IMR-90 (cell line): ENCODE data around the gene CDK5RAP2. TPM values are rescaled to one million over a fixed set of nuclear protein-coding genes. Genes with fewer than 3 reads are reported as not detected.
A peak's percentile ranks its signal among the peaks of the same experiment; 100 is the strongest.

Source experiments
- ATAC-seq: fragments of 200-7000 bp; cut with Tn5 transposase; 2 replicates; pipeline ENCODE4 v1.9.1; 2020; ENCODE audit warnings: low read depth, mild to moderate bottlenecking, moderate library complexity
- BruUV-seq: library from RNA; stranded (reverse); fragments of 400-500 nt; replicated peaks from 2 replicates; lab custom pipeline; 2021; lab: Mats Ljungman, UMichigan
- CTCF ChIA-PET: fragments of 300-600 bp; formaldehyde crosslinking; extraction: SDS; loops from one replicate; lab custom pipeline; 2021; ENCODE audit warnings: antibody characterized with exemption; lab: Yijun Ruan, JAX
- POLR2A ChIA-PET: fragments of 300-600 bp; sonication (Branson Sonifier 250); formaldehyde crosslinking; loops from one replicate; lab custom pipeline; 2022; ENCODE audit warnings: antibody characterized with exemption; ENCODE audit not compliant: unreplicated experiment; lab: Charles Lee
- DNase-seq: peaks from one replicate; pipeline ENCODE4 v3.0.0; 2013
- H2AFZ ChIP-seq: replicated peaks from 2 replicates; pipeline ENCODE3; 2013; ENCODE audit warnings: low read length, mild to moderate bottlenecking; ENCODE audit not compliant: poor library complexity
- H2AK5ac ChIP-seq: 2 replicates; pipeline ENCODE4 v1.6.1; 2013; ENCODE audit warnings: low read depth, low read length, inconsistent platforms
- H2AK9ac ChIP-seq: replicated peaks from 2 replicates; pipeline ENCODE3; 2013; ENCODE audit warnings: mild to moderate bottlenecking, low read depth, low read length, moderate library complexity; ENCODE audit not compliant: poor library complexity
- H2BK120ac ChIP-seq: 2 replicates; pipeline ENCODE4 v1.6.1; 2013; ENCODE audit warnings: low read depth, low read length, inconsistent platforms
- H2BK15ac ChIP-seq: 3 replicates; pipeline ENCODE4 v1.6.1; 2013; ENCODE audit warnings: low read depth, low read length, inconsistent platforms
- H2BK20ac ChIP-seq: 2 replicates; pipeline ENCODE4 v1.6.1; 2013; ENCODE audit warnings: low read depth, mild to moderate bottlenecking, inconsistent platforms, low read length, moderate library complexity
- H2BK5ac ChIP-seq: 2 replicates; pipeline ENCODE4 v1.6.1; 2013; ENCODE audit warnings: mild to moderate bottlenecking, low read depth, low read length, inconsistent platforms; ENCODE audit not compliant: poor library complexity, severe bottlenecking
- H3K14ac ChIP-seq: replicated peaks from 2 replicates; pipeline ENCODE4 v1.6.1; 2013; ENCODE audit warnings: low read depth, low read length, inconsistent platforms
- H3K18ac ChIP-seq: 2 replicates; pipeline ENCODE4 v1.6.1; 2013; ENCODE audit warnings: low read depth, low read length, control low read depth
- H3K23ac ChIP-seq: 2 replicates; pipeline ENCODE4 v1.6.1; 2013; ENCODE audit warnings: low read depth, low read length, inconsistent platforms
- H3K27ac ChIP-seq: 2 replicates; pipeline ENCODE4 v1.5.1; 2013; ENCODE audit warnings: mild to moderate bottlenecking, control low read depth, low read length; ENCODE audit not compliant: insufficient read depth
- H3K27me3 ChIP-seq: 2 replicates; pipeline ENCODE4 v1.6.1; 2013; ENCODE audit warnings: low read length; ENCODE audit not compliant: control insufficient read depth, insufficient read depth
- H3K36me3 ChIP-seq: 2 replicates; pipeline ENCODE4 v1.6.1; 2013; ENCODE audit warnings: low read length, mixed read lengths; ENCODE audit not compliant: control insufficient read depth, insufficient read depth
- H3K4ac ChIP-seq: 2 replicates; pipeline ENCODE4 v1.6.1; 2013; ENCODE audit warnings: low read depth, low read length, inconsistent platforms
- H3K4me1 ChIP-seq: 2 replicates; pipeline ENCODE4 v1.6.1; 2013; ENCODE audit warnings: low read length, mixed read lengths; ENCODE audit not compliant: control insufficient read depth, insufficient read depth
- H3K4me2 ChIP-seq: 2 replicates; pipeline ENCODE4 v1.6.1; 2013; ENCODE audit warnings: low read depth, mild to moderate bottlenecking, control low read depth, low read length, moderate library complexity
- H3K4me3 ChIP-seq: 2 replicates; pipeline ENCODE4 v1.5.1; 2013; ENCODE audit warnings: low read depth, mild to moderate bottlenecking, control low read depth, low read length, moderate library complexity; ENCODE audit not compliant: insufficient read depth
- H3K56ac ChIP-seq: 2 replicates; pipeline ENCODE4 v1.6.1; 2013; ENCODE audit warnings: low read length, inconsistent platforms; ENCODE audit not compliant: insufficient read depth; ENCODE audit errors: extremely low read depth
- H3K79me1 ChIP-seq, 2 experiments: 2 replicates each; pipeline ENCODE4 v1.6.1; 2013; ENCODE audit warnings: low read length in 2 of 2, inconsistent platforms in 1 of 2, low read depth in 1 of 2
- H3K9ac ChIP-seq: 2 replicates; pipeline ENCODE4 v1.6.1; 2013; ENCODE audit warnings: low read depth, low read length, control low read depth
- H3K9me1 ChIP-seq: 2 replicates; pipeline ENCODE4 v1.6.1; 2013; ENCODE audit warnings: low read length, inconsistent platforms; ENCODE audit not compliant: insufficient read depth
- H3K9me3 ChIP-seq: 2 replicates; pipeline ENCODE4 v1.6.1; 2013; ENCODE audit warnings: low read length; ENCODE audit not compliant: control insufficient read depth, insufficient read depth
- H4K20me1 ChIP-seq: 2 replicates; pipeline ENCODE4 v1.6.1; 2013; ENCODE audit warnings: low read length, inconsistent platforms; ENCODE audit not compliant: insufficient read depth
- H4K5ac ChIP-seq: 2 replicates; pipeline ENCODE4 v1.6.1; 2013; ENCODE audit warnings: mild to moderate bottlenecking, low read depth, low read length, control low read depth
- H4K8ac ChIP-seq, 2 experiments: 2 replicates each; pipeline ENCODE4 v1.6.1; 2013; ENCODE audit warnings: low read depth in 2 of 2, low read length in 2 of 2, control low read depth in 1 of 2, inconsistent platforms in 1 of 2
- H4K91ac ChIP-seq: 2 replicates; pipeline ENCODE4 v1.6.1; 2013; ENCODE audit warnings: low read depth, low read length, inconsistent platforms; ENCODE audit not compliant: insufficient read depth
- CHD1 ChIP-seq: IDR thresholded peaks from 2 replicates; pipeline ENCODE4 v1.6.1; 2012; ENCODE audit warnings: low read depth, low read length, improper control_type of control experiment
- RFX5 ChIP-seq: IDR thresholded peaks from 2 replicates; pipeline ENCODE4 v1.8.0; 2012; ENCODE audit warnings: low read depth, mild to moderate bottlenecking, low read length, moderate library complexity
- dilution Hi-C: fragments of 300-500 bp; cut with HindIII; formaldehyde crosslinking; loops from one replicate; pipeline ENCODE4 v1.14.3; 2018; ENCODE audit warnings: low sequenced_read_pairs; ENCODE audit not compliant: unreplicated experiment
- in situ Hi-C: fragments of 300-500 bp; cut with MboI; formaldehyde crosslinking; loops from 3 replicates; pipeline ENCODE4 v1.14.3; 2019; ENCODE audit warnings: low sequenced_read_pairs, inconsistent platforms, mixed read lengths
- intact Hi-C: fragments of 100-400 bp; cut with micrococcal nuclease; formaldehyde crosslinking; loops from 2 replicates; pipeline ENCODE4 v1.10.0; 2022
- polyA plus RNA-seq, 3 experiments: library from polyadenylated mRNA; depleted of rRNA; stranded (reverse); fragments of >200 nt; gene quantifications; 2 replicates each; pipeline ENCODE4 v1.2.3, GENCODE V29; 2012; ENCODE audit warnings: low replicate concordance in 1 of 3
- total RNA-seq: library from RNA; depleted of rRNA; stranded (reverse); fragments of >200 nt; gene quantifications from 2 replicates; pipeline ENCODE4 v1.2.3, GENCODE V29; 2012

Gene CDK5RAP2
- total and polyA plus RNA-seq, 2 of the 4 experiments (the other 2 are of a cell fraction), result 29.5 to 31.7 TPM

GRCh38 chr9:120608421-120608820 is 28.5 kb upstream of the CDK5RAP2 start:
- Histone ChIP-seq H2AFZ (no peak overlapping the region), H3K9me1 (peaks cover 2% of the 10 kb centered on the region; the same call in 1 of the 2 replicates), H2BK20ac (no peak overlapping the region), H3K4me1 (no peaks in the 10 kb centered on the region; the same call in 1 of the 2 replicates), H3K23ac (no peak overlapping the region), H3K56ac (no peak overlapping the region), H2BK15ac (no peak overlapping the region), H2BK120ac (no peak overlapping the region), H3K9ac (no peak overlapping the region), H3K9me3 (no peaks in the 10 kb centered on the region), H4K20me1 (no peaks in the 10 kb centered on the region), H3K4ac (no peak overlapping the region), H2BK5ac (no peak overlapping the region), H3K36me3 (peaks cover 8% of the 10 kb centered on the region), H4K5ac (no peak overlapping the region), H2AK5ac (no peak overlapping the region), H2AK9ac (no peak overlapping the region), H3K4me3 (no peak overlapping the region), H3K27ac (no peak overlapping the region), H3K14ac (no peak overlapping the region), H3K18ac (no peak overlapping the region; the same call in 1 of the 2 replicates), H4K8ac (no peak overlapping the region), H3K79me1 (no peaks in the 10 kb centered on the region), H4K91ac (no peak overlapping the region), H3K27me3 (no peaks in the 10 kb centered on the region), H3K4me2 (no peak overlapping the region; the same call in 1 of the 2 replicates)
- no TSS peak for BruUV-seq
- ATAC-seq (peak; percentile 33; the same call in 1 of the 2 replicates), DNase-seq (peak; percentile 60)
- intact Hi-C loops (no loop called here), in situ Hi-C loops (loop anchor here (25.0 kb wide), 1 partner anchor 454 kb away; the partner anchor contains the start of genes C5 and CNTRL), dilution Hi-C loops (no loop called here)
- ChIA-PET CTCF (no interaction called here), POLR2A (no interaction called here)
- no peak for TF ChIP-seq RFX5
- TF ChIP-seq CHD1, result no peak
